ENCODE results near the gene KLF16.

Gene KLF16

GRCh38 chr19:1819341-1820255 is 43.8 kb downstream of the KLF16 start:
- DNase-seq (ENCODE audit: low read depth), result no peak

- DNase-seq (ENCODE audit: low read depth), result no peak
Measured at GRCh38 chr19:1818549-1819195, 44.7 kb downstream of the KLF16 start.

DNA sequence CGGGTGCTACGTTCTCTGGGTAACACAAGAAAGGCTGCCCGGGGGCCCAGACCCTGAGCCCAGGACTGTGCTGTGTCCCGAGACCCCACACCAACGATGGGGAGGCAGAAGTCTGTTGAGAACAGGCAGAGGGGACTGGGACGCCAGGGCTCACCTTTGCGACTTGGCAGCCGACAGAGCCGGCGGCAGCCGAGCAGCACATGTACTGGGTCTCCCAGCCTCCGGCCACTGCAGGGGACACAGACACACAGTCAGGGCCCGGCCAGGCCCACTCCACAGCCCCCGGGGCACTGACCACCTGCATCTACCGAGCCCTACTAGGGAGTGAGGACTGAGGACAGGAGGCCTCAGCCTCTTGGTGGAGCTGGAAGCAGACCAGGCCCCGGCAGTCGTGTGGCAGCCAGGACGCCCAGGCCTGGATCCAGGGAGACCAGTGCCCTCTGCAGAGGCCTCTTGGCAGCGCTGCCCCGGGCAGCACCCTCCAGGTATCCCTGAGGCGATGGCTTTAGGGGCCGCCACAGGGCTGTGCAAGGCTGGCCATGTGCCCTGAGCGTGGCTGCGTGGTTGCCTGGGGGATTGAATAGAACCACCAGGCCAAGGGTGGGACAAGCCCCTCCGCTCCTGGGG is 45.7 kb downstream of the KLF16 start:
- no peak for DNase-seq (ENCODE audit: low read depth)

GRCh38 chr19:1816530-1817298 is 46.7 kb downstream of the KLF16 start:
- DNase-seq (ENCODE audit: low read depth), result no peak

- DNase-seq (ENCODE audit: low read depth), result no peak
Measured at GRCh38 chr19:1815605-1816529, 47.5 kb downstream of the KLF16 start.

DNA sequence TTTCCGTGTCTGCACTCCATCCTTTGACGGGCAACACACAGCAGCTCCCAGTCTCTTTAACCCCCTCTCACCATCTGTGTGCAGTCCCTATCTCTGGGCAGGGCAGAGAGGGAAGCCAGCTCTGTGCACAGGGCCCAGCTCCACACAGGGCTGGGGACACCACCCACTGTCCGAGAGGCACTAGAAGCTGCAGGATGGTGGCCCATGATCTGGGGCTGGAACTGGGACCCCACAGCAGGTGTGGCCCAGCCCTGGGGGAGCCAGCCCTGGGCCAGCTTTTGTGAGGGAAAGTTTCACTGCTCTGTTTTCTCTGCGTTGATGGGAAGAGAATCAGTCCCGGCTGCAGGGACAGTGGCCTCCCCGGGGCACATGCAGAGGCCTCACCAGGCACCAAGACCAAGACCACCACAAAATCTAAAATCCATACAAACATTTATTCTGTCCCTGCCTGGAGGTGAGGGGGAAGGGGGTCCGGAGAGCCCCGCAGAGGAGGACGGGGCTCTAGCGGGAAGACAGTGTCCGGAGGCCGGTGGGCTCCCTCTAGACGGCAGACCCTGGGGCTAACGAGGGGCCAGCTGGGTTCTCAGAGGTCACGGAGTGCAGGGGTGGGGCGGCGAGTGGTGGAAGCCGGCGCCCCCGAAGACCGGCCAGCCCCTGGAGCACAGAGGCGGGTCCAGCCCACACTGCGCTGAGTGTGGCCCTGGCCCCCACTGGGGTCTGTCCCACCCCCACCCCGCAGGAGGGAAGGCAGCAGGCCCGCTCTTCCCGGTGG is 48.4 kb downstream of the KLF16 start:
- DNase-seq (ENCODE audit: low read depth), result no peak

- DNase-seq (ENCODE audit: low read depth), result no peak
Measured at GRCh38 chr19:1814391-1814790, 49.0 kb downstream of the KLF16 start.

DNA sequence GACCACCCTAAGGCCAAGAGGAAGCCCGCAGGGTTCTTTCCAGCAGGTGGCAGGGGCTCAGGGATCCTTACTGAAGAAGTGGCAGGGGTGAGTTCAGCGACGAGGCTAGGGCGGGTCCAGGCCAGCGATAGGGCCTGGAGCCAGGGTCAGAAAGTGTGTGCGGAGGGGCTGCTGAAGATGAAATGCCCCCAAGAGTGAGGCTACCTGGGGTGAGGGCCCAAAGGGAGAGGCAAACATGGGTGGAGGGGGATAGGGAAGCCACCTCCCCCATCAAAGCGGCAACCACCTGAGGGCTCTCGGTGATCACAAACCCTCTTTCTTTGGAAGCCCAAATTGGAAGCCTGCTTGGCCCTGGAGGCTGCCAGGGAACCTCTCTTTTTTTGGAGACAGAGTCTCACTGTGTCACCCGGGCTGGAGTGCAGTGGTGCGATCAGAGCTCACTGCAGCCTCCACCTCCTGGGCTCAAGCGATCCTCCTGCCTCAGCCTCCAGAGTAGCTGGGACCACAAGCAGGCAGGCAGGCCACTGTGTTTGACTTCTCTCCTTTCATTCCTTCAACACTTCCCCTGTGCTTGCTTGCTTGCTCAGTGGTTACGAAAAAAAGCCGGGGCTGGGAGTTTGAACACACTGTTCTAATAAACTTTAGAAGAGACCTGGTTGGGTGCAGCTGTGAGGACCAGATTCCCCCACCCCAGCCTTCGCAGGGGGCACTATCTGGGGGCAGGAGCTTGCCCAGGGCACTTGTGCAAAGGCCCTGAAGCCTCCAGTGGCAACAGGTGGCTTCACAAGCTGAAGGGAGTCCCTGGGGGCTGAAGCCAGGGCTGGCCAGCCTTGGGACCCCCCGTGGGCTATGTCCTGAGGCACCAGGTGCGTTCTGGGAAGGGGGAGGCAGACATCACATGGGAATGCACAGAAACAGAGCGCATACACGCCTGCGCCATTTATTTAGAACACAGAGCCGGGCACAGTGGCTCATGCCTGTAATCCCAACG is 49.9 kb downstream of the KLF16 start:
- no peak for DNase-seq (ENCODE audit: low read depth)

GRCh38 chr19:1812426-1813191 is 50.8 kb downstream of the KLF16 start:
- peak; percentile 88 for DNase-seq (ENCODE audit: low read depth)

DNA sequence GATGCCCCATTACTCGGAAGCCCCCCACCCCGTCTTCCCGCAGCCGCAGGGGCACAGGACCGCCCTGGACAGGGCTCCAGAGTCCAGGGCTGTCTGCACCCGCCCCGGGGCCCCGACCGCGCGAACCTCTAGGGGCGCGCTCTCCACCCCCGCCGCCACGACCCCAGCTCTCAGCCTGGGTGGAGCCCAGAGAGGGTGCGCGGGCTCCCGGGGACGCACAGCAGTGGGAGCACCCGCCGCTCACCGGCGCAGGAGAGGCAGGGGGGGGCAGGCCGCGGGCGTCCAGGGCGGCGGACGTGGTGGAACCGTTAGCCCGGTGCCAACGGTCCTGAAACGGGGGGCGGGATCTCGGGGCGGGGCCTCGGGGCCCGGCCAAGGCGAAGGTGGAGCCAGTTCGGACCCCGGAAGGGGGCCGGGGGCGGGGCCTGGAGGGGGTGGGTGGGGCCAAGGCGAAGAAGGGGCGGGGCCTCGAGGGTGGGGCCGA is 51.4 kb downstream of the KLF16 start, which contains the start of gene ATP8B3:
ATP8B3 (minus strand) TSS at position 335 of the 484 bp plus-strand sequence. CDS start 540 bp downstream, outside the sequence.
- DNase-seq (ENCODE audit: low read depth), result no peak

DNA sequence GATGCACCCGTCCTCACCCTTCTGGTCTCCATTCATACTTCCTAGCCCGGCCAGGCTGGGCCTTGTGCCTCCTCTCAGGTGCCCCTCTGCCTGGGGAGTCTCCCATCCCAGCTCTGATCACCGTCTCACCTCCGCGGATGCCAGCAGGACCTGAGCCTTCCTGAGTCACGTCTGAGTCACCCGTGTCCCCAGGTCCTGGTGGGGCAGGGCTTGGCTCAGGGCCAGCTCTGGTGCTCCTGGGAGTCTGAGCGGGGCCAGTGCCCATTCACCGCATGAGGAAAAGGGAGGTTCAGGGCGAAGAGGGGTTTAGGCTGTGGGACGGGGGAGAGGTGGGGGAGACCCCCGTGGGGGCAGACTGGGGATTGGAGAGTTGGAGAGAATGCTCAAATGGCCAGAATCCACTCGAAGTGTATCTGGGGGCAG is 51.9 kb downstream of the KLF16 start:
- peak; percentile 8 for DNase-seq (ENCODE audit: low read depth)

DNA sequence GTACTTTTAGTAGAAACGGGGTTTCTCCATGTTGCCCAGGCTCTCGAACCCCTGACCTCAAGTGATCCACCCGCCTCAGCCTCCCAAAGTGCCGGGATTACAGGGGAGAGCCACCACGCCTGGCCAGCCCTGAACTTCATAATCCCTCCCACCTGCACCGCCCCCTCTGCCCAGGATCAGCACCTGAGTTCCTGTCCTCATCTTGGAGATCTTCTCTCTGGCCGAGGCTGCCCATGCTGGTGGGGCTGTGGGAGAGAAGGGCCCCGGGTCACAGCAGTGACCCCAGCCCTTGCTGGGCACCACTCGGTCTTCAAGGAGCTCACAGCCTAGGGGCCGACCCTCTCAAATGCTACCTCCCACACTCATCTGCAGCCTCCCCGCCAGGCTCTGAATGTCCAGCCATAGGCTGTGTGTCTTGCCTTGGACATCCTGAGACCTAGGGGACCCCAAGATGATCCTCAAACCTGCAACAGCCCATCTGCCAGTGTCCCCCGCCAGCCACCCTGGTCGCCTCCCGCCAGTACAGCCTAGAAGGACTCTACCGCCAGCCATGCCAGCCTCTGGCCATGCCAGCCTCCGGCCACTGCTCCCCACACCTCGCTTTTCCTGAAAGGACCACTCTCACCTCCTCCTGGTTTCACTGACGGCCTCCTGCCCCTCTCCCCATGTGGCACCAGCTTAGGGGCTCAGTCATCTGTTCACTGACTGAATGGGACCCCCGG is 52.8 kb downstream of the KLF16 start:
- no peak for DNase-seq (ENCODE audit: low read depth)

DNA sequence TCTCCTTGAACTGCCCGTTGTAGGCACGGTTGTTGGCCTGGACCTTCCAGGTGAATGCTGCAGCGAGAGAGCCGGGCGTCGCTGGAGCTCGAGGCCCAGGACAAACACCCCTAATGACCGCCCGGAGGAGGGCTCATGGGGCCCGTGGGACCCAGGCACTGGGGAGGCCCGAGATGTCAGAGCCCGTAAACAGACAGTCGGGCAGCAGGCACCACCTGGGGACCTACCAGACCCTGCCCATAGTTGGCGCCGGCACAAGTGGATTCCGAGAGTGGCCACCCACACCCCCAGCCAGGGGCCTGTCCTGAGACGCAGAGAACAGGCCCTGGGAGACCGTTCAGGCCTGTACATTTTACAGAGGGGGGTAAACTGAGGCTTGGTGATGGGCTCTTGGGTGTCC is 53.7 kb downstream of the KLF16 start:
- no peak for DNase-seq (ENCODE audit: low read depth)

DNA sequence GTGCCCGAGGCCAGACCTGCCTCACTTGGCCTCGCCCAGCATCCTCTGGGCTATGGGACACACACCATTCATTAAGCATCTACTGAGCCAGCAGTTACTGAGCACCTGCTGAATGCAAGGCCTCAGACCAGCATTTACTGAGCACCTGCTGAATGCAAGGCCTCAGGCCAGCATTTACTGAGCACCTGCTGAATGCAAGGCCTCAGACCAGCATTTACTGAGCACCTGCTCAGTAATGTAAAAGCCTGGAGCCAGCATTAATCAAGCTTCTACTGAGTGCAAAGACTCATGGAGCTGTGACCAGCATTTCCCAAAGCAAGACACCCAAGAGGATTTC is 55.0 kb downstream of the KLF16 start:
- no peak for DNase-seq (ENCODE audit: low read depth)

DNA sequence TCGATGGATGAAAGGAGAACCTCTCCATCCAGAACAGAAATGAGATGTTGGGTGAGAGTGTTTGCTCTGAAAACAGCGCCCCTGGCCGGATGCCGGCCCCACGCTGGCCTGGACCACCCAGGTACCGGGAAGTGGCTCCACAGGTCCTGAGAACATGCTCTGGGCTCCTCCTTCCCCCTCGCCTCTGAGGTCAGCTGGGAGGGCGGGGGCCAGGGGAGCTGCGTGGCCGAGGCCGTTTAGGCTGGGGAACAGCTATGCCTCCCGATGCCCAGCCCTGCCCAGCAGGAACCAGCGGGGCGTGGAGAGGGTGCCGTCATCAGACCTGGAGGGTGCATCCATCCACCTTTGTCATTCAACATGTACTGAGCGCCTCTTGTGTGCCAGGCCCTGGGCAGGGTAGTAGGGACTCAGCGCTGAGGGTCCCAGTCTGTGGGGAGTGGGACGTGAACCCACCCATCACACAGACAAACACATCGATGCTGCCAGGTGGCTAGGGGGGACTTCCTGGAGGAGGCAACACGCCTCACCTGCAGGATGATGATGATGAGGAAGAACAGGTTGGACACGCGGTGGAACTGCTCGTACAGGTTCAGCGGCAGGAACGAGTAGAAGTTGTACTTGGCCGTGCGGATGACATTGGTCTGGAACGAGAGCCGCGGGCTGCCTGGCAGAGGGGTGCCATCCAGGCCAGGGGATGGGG is 55.5 kb downstream of the KLF16 start:
- DNase-seq (ENCODE audit: low read depth), result no peak

DNA sequence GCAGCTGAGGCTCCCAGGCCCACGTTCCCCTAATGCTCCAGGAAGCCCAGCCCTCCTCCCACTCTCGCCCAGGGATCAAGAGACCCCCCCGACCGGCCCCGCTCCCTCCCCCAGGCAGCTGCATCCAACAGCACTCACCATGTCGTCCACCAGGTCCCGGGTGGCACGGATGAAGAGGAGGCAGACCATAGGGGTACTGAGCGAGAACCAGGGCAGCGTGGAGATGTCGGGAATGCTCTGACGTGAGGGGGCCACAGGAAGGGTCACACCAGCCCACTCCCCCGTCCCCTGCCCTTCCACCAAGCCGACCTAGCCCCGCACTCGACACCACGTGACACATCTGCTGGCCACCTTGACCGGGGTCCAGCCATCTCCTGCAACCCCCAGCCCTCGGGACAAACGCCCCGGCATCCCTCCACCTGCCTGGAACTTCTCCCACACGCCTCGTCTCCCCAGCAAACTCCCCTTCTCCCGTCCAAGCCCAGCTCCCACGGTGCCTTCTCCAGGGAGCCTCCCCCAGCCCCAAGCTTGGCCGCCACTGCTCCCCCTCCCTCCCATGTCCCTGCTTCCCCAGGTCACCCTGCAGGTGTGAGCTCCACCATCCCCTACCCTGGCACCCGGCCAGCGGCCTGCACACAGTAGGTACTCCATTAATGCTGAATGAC is 56.2 kb downstream of the KLF16 start:
- no peak for DNase-seq (ENCODE audit: low read depth)
